ENCODE data around the gene MRFAP1L1.

DNA sequence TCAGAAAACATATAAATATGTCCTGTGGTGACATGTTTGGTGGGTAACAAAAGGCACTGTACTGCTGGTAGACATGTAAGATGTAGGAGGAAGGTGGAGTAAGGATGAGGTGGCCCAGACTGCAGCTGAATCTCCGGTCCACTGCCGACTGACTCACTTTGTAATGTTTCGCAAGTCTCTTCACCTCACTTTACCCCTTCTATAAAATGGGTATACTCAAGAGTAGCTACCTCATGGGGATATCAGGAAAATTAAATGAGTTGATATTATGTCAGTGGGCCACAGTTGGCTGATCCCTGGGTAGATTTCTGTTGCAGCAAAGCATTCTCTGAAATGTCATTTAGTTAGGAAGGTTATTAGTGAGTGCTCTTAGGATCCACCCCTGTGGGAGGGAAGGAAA, 47.1 kb downstream of the MRFAP1L1 start:
- TF ChIP-seq, protein P1, sequence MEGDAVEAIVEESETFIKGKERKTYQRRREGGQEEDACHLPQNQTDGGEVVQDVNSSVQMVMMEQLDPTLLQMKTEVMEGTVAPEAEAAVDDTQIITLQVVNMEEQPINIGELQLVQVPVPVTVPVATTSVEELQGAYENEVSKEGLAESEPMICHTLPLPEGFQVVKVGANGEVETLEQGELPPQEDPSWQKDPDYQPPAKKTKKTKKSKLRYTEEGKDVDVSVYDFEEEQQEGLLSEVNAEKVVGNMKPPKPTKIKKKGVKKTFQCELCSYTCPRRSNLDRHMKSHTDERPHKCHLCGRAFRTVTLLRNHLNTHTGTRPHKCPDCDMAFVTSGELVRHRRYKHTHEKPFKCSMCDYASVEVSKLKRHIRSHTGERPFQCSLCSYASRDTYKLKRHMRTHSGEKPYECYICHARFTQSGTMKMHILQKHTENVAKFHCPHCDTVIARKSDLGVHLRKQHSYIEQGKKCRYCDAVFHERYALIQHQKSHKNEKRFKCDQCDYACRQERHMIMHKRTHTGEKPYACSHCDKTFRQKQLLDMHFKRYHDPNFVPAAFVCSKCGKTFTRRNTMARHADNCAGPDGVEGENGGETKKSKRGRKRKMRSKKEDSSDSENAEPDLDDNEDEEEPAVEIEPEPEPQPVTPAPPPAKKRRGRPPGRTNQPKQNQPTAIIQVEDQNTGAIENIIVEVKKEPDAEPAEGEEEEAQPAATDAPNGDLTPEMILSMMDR (IDR thresholded peaks at IDR 0.05): no peak
- TF ChIP-seq EZH2 (IDR thresholded peaks at IDR 0.05): no peak

All from neural progenitor cell (in vitro differentiated cells).